HL-60 (cell line): ENCODE measurements around the gene PCDH15.

Source experiments
- DNase-seq, 2 experiments: peaks; one replicate each; pipeline ENCODE4 v3.0.0-alpha.2; 2010 to 2020; ENCODE audit warnings: low read depth in 1 of 2, low spot score in 1 of 2
- H3K27ac ChIP-seq: fragments of 250-450 bp; sonication (Bioruptor Pico); replicated peaks from 2 replicates; pipeline ENCODE4 v1.5.1; 2020; ENCODE audit warnings: mild to moderate bottlenecking, moderate library complexity
- H3K27me3 ChIP-seq: fragments of 250-450 bp; sonication (Bioruptor Pico); 2 replicates; pipeline ENCODE4 v1.5.1; 2021; ENCODE audit warnings: mild to moderate bottlenecking, moderate library complexity; ENCODE audit not compliant: insufficient read depth, poor library complexity, severe bottlenecking
- H3K4me3 ChIP-seq: replicated peaks from 2 replicates; pipeline ENCODE4 v1.5.1; 2011; ENCODE audit warnings: mild to moderate bottlenecking, control low read depth, low read length; ENCODE audit not compliant: insufficient read depth
- GABPA ChIP-seq: IDR thresholded peaks from 2 replicates; pipeline ENCODE4 v1.6.1; 2012; ENCODE audit warnings: low read depth
- POLR2AphosphoS5 ChIP-seq: IDR thresholded peaks from 2 replicates; pipeline ENCODE4 v1.6.1; 2012; ENCODE audit warnings: low read depth
- SPI1 ChIP-seq: IDR thresholded peaks from 2 replicates; pipeline ENCODE4 v1.6.1; 2012; ENCODE audit warnings: low read depth, mild to moderate bottlenecking, borderline replicate concordance
- TF ChIP-seq, protein P1 (sequence below): IDR thresholded peaks from 2 replicates; pipeline ENCODE4 v1.6.1; 2012; ENCODE audit warnings: low read depth; ENCODE audit not compliant: insufficient replicate concordance
- TF ChIP-seq, protein P2 (sequence below): IDR thresholded peaks from one replicate; pipeline ENCODE4 v1.5.1; 2011; ENCODE audit warnings: low read length, control low read depth, inconsistent platforms; ENCODE audit not compliant: insufficient read depth

The PCDH15 gene

DNA sequence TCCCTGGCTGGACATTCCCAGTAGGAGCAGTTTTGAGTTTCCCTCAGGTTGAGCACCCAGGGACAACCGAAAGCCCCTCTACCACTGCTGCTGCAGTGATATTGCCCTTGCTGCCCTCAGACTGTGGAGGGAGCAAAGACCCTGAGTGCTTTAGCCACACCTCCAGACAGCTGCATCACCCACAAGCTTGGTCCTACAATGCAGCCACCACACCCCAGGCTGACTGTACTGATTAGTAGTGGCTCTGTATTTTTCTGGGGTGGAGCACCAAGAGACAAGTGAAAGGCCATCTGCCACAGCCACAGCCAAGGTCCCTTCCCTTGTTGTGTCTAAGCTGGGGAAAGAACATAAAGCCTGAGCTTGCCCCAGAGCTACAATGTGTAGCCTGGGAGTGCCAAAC is 789.9 kb downstream of the PCDH15 start:
- no peaks in the 10 kb centered on the region for H3K27me3 ChIP-seq
- no peak overlapping the region for H3K4me3 ChIP-seq
- no peak overlapping the region for H3K27ac ChIP-seq
- no peak for TF ChIP-seq POLR2AphosphoS5
- TF ChIP-seq SPI1 = no peak
- no peak for TF ChIP-seq GABPA
- TF ChIP-seq, protein P1, sequence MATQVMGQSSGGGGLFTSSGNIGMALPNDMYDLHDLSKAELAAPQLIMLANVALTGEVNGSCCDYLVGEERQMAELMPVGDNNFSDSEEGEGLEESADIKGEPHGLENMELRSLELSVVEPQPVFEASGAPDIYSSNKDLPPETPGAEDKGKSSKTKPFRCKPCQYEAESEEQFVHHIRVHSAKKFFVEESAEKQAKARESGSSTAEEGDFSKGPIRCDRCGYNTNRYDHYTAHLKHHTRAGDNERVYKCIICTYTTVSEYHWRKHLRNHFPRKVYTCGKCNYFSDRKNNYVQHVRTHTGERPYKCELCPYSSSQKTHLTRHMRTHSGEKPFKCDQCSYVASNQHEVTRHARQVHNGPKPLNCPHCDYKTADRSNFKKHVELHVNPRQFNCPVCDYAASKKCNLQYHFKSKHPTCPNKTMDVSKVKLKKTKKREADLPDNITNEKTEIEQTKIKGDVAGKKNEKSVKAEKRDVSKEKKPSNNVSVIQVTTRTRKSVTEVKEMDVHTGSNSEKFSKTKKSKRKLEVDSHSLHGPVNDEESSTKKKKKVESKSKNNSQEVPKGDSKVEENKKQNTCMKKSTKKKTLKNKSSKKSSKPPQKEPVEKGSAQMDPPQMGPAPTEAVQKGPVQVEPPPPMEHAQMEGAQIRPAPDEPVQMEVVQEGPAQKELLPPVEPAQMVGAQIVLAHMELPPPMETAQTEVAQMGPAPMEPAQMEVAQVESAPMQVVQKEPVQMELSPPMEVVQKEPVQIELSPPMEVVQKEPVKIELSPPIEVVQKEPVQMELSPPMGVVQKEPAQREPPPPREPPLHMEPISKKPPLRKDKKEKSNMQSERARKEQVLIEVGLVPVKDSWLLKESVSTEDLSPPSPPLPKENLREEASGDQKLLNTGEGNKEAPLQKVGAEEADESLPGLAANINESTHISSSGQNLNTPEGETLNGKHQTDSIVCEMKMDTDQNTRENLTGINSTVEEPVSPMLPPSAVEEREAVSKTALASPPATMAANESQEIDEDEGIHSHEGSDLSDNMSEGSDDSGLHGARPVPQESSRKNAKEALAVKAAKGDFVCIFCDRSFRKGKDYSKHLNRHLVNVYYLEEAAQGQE = no peak
- TF ChIP-seq, protein P2, sequence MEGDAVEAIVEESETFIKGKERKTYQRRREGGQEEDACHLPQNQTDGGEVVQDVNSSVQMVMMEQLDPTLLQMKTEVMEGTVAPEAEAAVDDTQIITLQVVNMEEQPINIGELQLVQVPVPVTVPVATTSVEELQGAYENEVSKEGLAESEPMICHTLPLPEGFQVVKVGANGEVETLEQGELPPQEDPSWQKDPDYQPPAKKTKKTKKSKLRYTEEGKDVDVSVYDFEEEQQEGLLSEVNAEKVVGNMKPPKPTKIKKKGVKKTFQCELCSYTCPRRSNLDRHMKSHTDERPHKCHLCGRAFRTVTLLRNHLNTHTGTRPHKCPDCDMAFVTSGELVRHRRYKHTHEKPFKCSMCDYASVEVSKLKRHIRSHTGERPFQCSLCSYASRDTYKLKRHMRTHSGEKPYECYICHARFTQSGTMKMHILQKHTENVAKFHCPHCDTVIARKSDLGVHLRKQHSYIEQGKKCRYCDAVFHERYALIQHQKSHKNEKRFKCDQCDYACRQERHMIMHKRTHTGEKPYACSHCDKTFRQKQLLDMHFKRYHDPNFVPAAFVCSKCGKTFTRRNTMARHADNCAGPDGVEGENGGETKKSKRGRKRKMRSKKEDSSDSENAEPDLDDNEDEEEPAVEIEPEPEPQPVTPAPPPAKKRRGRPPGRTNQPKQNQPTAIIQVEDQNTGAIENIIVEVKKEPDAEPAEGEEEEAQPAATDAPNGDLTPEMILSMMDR = no peak
- no peak for DNase-seq

DNA sequence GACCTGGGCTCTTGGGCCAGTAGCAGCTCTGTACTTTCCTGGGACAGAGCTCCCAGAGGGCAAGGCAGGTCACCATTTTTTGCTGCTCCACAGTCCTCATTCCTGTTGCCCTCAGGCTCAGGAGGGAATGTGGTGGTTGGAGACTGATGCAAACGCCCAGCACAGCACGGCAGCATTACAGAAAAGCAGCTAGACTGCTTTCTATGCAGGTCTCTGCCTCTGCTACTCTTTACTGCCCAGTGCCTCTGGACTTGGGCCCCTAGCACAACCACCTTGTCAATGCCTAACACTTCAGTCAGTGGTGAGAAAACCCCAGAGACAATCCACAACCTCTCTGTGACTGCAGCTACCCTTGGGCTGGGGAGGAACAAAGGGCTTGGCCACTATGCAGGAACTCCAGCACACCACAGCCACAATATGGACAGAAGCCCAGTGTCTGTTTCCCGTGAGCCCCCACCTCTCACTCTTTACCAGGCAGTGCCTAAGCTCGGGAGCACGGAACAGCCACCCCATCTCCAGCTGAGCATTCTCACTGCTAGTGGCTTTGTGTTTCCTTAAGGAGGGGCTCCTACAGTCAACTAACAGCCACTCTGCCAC is 790.6 kb downstream of the PCDH15 start:
- Histone ChIP-seq H3K4me3 (no peak overlapping the region), H3K27me3 (no peaks in the 10 kb centered on the region), H3K27ac (no peak overlapping the region)
- TF ChIP-seq SPI1 = no peak
- no peak for DNase-seq

DNA sequence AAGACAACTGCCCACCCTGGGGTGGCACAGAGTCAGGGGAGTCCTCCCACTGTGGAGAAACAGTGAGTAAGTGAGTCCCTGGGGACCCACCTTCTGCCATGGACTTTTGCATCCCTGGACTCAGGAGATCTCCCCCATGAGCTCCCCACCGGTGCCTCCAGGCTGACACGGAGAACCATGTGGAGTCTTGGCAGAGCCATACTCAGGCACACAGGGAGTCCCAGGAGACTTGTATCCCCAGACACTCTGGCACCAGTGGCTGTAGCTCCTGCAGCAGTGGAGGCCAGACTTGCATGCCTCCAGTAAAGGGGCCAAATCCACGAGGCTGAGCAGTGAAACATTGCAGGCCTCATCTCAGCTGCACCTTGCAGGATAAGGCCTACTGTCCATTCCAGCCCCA is 791.4 kb downstream of the PCDH15 start:
- TF ChIP-seq POLR2AphosphoS5 (no peak), GABPA (no peak), SPI1 (no peak)
- TF ChIP-seq, protein P1 = no peak
- TF ChIP-seq, protein P2 = no peak
- no peak overlapping the region for H3K4me3 ChIP-seq
- H3K27me3 ChIP-seq = no peaks in the 10 kb centered on the region
- no peak for DNase-seq
- no peak overlapping the region for H3K27ac ChIP-seq

DNA sequence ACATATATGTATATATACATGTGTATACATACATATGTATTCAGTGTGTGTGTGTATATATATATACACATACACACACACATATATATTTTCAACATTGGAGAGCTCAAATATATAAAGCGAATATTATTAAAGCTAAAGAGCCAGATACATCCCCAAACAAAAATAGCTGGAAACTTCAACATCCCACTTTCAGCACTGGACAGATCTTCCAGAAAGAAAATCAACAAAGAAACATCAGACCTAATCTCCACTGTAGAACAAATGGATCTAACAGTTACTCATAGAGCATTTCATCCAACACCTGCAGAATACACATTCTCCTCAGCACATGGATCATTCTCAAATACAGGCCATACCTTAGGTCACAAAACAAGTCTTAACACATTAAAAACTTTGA is 799.0 kb downstream of the PCDH15 start:
- H3K27ac ChIP-seq = no peak overlapping the region

More for the DNA sequence above, 799.0 kb downstream of the PCDH15 start:
- TF ChIP-seq GABPA (no peak), POLR2AphosphoS5 (no peak)
- TF ChIP-seq, protein P2 = no peak
- TF ChIP-seq, protein P1 = peak; percentile 74
- Histone ChIP-seq H3K27me3 (no peaks in the 10 kb centered on the region), H3K4me3 (no peak overlapping the region)
- no peak for DNase-seq
